A673 (cell line): ENCODE results near the gene UQCRHL. TPM values are rescaled to one million over a fixed set of nuclear protein-coding genes. Genes with fewer than 3 reads are reported as not detected.

Experiments
- BruUV-seq: library from RNA; stranded (reverse); fragments of 400-500 nt; replicated peaks from 2 replicates; lab custom pipeline; 2021; lab: Mats Ljungman, UMichigan
- CTCF ChIA-PET: fragments of 300-600 bp; sonication (Branson Sonifier 250); formaldehyde crosslinking; loops from one replicate; lab custom pipeline; 2022; ENCODE audit warnings: antibody characterized with exemption; lab: Charles Lee
- POLR2A ChIA-PET: fragments of 300-600 bp; sonication (Branson Sonifier 250); formaldehyde crosslinking; loops from one replicate; lab custom pipeline; 2022; ENCODE audit warnings: antibody characterized with exemption; ENCODE audit not compliant: low non-redundant PET; lab: Charles Lee
- DNase-seq: peaks from one replicate; pipeline ENCODE4 v3.0.0-alpha.2; 2015; ENCODE audit warnings: low spot score
- H3K27ac ChIP-seq: fragments of 200-600 bp; sonication (generic); 2 replicates; pipeline ENCODE4 v1.5.1; 2016; ENCODE audit warnings: mixed run types, low read depth, mild to moderate bottlenecking, mixed read lengths, antibody characterized with exemption, low read length; ENCODE audit not compliant: poor library complexity, severe bottlenecking
- H3K27me3 ChIP-seq: fragments of 200-600 bp; sonication (generic); replicated peaks from 2 replicates; pipeline ENCODE4 v1.6.1; 2017; ENCODE audit warnings: mixed run types, low read depth, mild to moderate bottlenecking, mixed read lengths, antibody characterized with exemption, low read length; ENCODE audit not compliant: insufficient read depth, poor library complexity
- H3K36me3 ChIP-seq: fragments of 200-600 bp; sonication (generic); 2 replicates; pipeline ENCODE4 v1.6.1; 2016; ENCODE audit warnings: mixed run types, mild to moderate bottlenecking, mixed read lengths, antibody characterized with exemption, low read length; ENCODE audit not compliant: insufficient read depth, poor library complexity, severe bottlenecking
- H3K4me1 ChIP-seq: fragments of 200-600 bp; sonication (generic); 2 replicates; pipeline ENCODE4 v1.6.1; 2017; ENCODE audit warnings: mixed run types, mild to moderate bottlenecking, mixed read lengths, antibody characterized with exemption, low read length; ENCODE audit not compliant: insufficient read depth, poor library complexity, severe bottlenecking
- H3K4me3 ChIP-seq: fragments of 200-600 bp; sonication (generic); 2 replicates; pipeline ENCODE4 v1.5.1; 2016; ENCODE audit warnings: low read depth, mixed run types, mild to moderate bottlenecking, mixed read lengths, low read length; ENCODE audit not compliant: poor library complexity, severe bottlenecking
- H3K9me3 ChIP-seq: fragments of 200-600 bp; sonication (generic); 2 replicates; pipeline ENCODE4 v1.6.1; 2016; ENCODE audit warnings: mixed run types, low read depth, mild to moderate bottlenecking, mixed read lengths, antibody characterized with exemption, low read length; ENCODE audit not compliant: poor library complexity, severe bottlenecking
- CTCF ChIP-seq: fragments of 300-800, 200-600 bp; sonication (generic); conservative IDR thresholded peaks from 2 replicates; pipeline ENCODE4 v1.5.1; 2017; ENCODE audit warnings: low read depth, mild to moderate bottlenecking, antibody characterized with exemption, low read length, moderate library complexity, mixed read lengths
- EZH2 ChIP-seq: fragments of 200-600 bp; sonication (generic); IDR thresholded peaks from 2 replicates; pipeline ENCODE4 v1.6.1; 2017; ENCODE audit warnings: borderline replicate concordance, low read depth, mild to moderate bottlenecking, mixed read lengths, antibody characterized with exemption, low read length; ENCODE audit not compliant: poor library complexity, severe bottlenecking
- intact Hi-C: fragments of 100-400 bp; cut with micrococcal nuclease; formaldehyde crosslinking; loops from one replicate; pipeline ENCODE4 v1.10.0; 2022; ENCODE audit not compliant: unreplicated experiment
- total RNA-seq: library from RNA; stranded (reverse); gene quantifications from 2 replicates; pipeline ENCODE4 v1.2.3, GENCODE V29; 2021

UQCRHL gene
- total RNA-seq, 1 experiment from 2014 or later: 4.1 TPM

- no peaks in the 10 kb centered on the region for H3K36me3 ChIP-seq
- H3K27ac ChIP-seq: no peak overlapping the region
- BruUV-seq: no TSS peak
- no peaks in the 10 kb centered on the region for H3K4me1 ChIP-seq
- no peak overlapping the region for H3K4me3 ChIP-seq
- ChIA-PET POLR2A (no interaction called here), CTCF (no interaction called here)
- intact Hi-C loops: no loop called here
- H3K27me3 ChIP-seq: no peaks in the 10 kb centered on the region
- H3K9me3 ChIP-seq: no peaks in the 10 kb centered on the region
- no peak for DNase-seq
- no peak for TF ChIP-seq CTCF
- TF ChIP-seq EZH2: no peak
Measured at GRCh38 chr1:15816674-15817073, 9.2 kb upstream of the UQCRHL start.

GRCh38 chr1:15810073-15810472 lies 2.6 kb upstream of the UQCRHL start:
- Histone ChIP-seq H3K4me3 (no peak overlapping the region), H3K27me3 (no peaks in the 10 kb centered on the region), H3K9me3 (no peaks in the 10 kb centered on the region), H3K36me3 (no peaks in the 10 kb centered on the region), H3K4me1 (no peaks in the 10 kb centered on the region), H3K27ac (no peak overlapping the region)
- ChIA-PET POLR2A (no interaction called here), CTCF (interaction anchor here (0.8 kb wide), 1 partner anchor 9 kb away, joined by 4 read pairs; no protein-coding TSS in a partner anchor)
- intact Hi-C loops: no loop called here
- BruUV-seq: no TSS peak
- no peak for TF ChIP-seq EZH2
- no peak for TF ChIP-seq CTCF
- no peak for DNase-seq

- H3K36me3 ChIP-seq: no peaks in the 10 kb centered on the region
- no peak for DNase-seq
- H3K4me3 ChIP-seq: no peak overlapping the region
- BruUV-seq: no TSS peak
- no peak overlapping the region for H3K27ac ChIP-seq
- no peaks in the 10 kb centered on the region for H3K9me3 ChIP-seq
- no peak for TF ChIP-seq EZH2
- ChIA-PET POLR2A (no interaction called here), CTCF (no interaction called here)
- H3K4me1 ChIP-seq: no peaks in the 10 kb centered on the region
- no peaks in the 10 kb centered on the region for H3K27me3 ChIP-seq
- intact Hi-C loops: no loop called here
Measured at GRCh38 chr1:15808955-15809354, 1.5 kb upstream of the UQCRHL start.

- intact Hi-C loops: no loop called here
- no TSS peak for BruUV-seq
- Histone ChIP-seq H3K4me3 (no peak overlapping the region), H3K4me1 (no peaks in the 10 kb centered on the region), H3K27ac (no peak overlapping the region), H3K9me3 (no peaks in the 10 kb centered on the region), H3K27me3 (no peaks in the 10 kb centered on the region), H3K36me3 (no peaks in the 10 kb centered on the region)
- TF ChIP-seq CTCF (no peak), EZH2 (no peak)
- ChIA-PET POLR2A (no interaction called here), CTCF (interaction anchor here (0.6 kb wide), 1 partner anchor 9 kb away, joined by 3 read pairs; no protein-coding TSS in a partner anchor)
- DNase-seq: no peak
Measured at GRCh38 chr1:15807121-15807520, 328 bp downstream of the UQCRHL start.
